HG03095 (cell line): Measurements from ENCODE around the gene OR2Y1.
"Not testable (repeated sequence)": the region's sequence is repeated elsewhere in the genome, so short reads cannot be mapped to it uniquely, and the experiment has no call there.

Source experiments
- ATAC-seq: cut with Tn5 transposase; IDR thresholded peaks from one replicate; pipeline ENCODE4 v1.9.1; 2021; ENCODE audit warnings: moderate library complexity; ENCODE audit not compliant: unreplicated experiment

OR2Y1 gene

DNA sequence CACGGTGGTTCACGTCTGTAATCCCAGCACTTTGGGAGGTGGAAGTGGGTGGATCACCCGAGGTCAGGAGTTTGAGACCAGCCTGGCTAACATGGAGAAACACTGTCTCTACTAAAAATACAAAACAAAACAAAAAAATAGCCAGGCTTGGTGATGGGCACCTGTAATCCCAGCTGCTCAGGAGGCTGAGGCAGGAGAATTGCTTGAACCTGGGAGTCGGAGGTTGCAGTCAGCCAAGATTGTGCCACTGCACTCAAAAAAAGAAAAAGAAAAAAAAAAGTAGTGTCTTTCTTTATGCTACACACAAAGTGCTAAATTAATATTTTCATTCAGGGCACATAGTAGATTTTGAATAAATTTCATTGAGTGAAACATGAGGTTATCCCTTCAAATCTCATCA, 1.1 kb upstream of the OR2Y1 start:
- not testable (repeated sequence) for ATAC-seq

DNA sequence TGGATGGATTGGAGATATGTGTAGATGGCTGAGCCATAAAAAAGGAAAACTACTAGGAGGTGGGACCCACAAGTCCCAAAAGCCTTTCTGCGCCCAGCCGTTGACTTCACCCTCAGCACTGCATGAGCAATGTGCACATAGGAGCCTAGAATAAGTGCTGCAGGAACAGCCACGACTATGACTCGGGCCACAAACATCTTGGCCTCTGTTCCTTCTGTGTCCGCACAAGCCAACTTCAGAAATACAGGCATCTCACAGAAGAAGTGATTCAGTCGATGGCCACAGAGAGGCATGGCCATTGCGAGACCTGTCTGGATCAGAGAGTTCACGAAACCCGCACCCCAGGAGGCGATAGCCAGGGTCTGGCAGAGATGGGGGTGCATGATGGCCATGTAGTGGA, 587 bp downstream of the OR2Y1 start:
- no peak for ATAC-seq

DNA sequence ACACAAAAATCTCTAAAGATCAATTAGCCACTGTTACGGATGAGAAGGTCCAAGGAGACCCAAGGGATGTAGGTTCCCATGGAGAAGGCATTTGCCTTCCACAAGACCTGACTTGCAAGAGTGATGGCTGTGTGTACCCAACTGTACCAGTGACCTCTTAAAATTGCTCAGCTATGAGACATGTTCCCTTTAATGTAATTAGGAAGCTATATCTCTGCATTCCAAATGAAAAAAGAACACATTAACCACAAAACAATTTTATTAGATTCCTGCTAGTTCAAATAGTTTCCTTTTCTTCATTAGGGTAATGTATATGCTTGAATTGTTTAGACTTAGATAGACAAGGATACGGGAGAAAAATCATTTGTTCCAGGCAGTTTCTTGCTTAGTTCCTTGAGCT, 3.3 kb downstream of the OR2Y1 start:
- ATAC-seq = no peak

DNA sequence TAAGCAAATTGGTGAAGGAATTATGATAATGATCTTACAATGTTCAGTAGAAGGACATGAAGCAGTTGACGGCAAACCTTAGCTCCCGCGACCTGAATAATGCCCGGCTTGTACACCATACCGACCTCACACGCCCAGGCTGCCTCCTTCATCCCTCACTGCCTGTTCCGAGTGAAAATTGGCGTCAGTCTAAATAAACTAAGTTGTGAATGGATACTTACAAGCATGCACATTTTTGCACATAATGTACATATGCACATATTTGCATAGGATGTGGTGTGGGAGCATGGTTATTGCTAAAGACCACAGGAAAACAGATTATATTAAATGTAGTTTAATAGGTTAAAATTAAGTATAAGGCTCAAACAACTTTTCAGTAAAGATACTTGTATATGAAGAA, 14.9 kb downstream of the OR2Y1 start:
- ATAC-seq = no peak

DNA sequence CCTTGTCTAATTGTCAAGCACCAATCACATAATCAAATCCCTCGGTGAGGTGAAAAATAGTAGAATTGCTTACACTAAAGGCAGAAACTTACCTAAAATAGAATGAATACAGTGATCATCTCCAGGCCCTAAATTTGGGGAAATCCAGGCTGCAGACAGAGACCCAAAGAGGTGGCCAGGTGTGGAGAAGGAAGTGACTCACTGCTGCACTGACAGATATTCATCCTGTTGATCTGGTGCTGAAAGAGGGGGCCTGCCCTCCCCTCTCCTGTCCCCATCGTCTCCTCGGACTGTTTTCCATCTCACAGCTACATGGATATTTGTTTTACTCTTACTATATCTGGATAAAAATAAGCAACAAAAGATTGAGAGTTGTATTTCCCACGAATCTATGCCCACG, 15.9 kb downstream of the OR2Y1 start:
- ATAC-seq = no peak

DNA sequence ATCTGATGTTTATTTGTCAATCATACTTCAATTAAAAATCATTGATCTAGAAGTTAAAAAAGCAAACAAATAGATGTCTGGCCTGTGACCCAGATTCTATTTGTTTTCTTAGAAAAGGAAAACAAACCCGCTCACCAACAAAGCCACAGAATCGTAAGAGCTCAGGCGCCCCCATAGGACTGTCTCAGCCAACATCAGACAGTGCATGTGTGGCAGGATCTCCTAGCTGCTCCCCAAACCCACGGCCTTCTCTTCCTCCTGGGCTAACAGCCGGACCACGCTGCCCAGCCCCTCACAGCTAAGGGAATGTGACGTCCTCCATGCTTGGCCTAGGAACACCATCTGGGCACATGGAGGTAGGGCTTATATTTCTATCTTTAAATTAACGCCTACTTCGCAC, 19.4 kb downstream of the OR2Y1 start:
- no peak for ATAC-seq

DNA sequence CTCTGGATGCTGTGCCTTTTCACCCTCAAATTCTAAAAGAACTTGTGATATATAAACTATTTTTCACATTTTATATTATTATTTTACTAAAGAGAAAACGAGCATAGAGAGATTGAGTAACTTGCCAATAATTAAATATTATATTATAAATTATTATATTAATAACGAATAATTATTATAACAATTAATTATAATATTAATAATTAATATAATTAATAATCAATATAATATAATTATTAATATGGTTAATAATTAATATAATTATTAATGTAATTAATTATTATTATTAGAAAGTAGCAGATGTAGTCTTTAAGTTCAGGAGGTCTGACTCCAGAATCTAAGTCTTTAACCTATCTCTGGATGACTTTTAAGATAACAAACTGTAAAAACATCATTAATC, 20.1 kb downstream of the OR2Y1 start:
- no peak for ATAC-seq

DNA sequence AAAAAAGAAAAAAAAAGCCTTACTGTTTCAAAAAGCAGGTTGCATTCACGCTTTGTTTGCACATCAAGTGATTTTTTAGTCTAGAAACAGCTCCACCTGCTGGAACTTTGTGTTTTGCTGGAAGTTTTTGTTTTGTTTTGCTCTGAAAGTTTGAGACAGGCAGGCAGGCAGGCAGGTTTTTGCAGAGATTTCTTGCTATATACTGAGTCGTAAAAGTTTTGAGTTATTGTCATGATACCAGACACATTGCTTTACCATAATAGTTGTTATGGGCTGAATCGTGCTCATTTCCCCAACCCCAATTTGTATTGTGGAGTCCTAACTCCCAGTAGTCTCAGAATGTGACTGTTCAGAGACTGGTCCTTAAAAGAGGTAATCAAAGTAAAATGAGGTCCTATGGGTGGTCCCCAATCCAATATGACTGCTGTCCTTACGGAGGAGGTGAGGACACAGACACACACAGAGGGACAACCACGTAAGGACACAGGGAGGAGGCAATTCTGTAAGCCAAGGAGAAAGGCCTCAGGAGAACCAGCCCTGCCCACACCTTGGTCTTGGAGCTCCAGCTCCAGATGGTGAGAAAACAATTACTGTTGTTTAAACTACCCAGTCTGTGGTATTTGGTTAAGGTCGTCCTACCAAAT, 20.9 kb downstream of the OR2Y1 start:
- no peak for ATAC-seq

DNA sequence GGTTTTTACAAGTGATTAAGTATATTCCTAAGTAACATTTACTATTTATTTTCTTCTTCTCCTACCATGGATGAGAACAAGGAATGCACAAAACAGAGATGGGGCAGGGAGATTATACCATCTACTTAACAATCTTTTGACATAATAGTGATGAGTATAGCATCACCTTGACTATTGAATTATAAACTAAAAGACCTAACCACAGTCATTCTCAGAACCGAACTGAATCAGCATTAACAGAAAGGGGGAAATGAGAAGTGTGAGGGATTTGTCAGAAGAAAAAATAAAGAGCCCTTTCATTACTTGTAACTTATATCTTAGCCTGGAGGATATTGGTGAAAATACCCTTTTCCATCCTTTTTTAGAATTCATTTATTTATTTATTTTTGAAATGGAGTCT, 21.9 kb downstream of the OR2Y1 start:
- no peak for ATAC-seq

DNA sequence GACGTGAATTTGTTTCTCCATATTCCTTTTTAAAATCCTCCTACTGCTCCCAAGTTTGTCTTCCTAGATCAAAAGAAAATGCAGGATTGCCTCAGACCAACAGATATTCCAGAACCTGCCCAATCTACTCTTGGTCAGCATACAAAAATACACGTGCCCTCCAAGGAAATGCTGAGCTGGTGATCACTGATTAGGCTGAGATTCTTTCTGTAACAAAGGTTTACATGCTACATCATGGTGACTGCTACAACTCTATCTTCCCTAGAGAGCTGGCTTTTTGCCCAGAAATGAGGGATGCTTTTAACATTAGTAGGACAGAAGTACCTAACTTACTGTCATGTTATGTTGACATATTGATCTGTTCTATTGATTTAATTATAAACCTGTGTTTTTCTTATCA, 35.5 kb downstream of the OR2Y1 start:
- ATAC-seq = no peak

DNA sequence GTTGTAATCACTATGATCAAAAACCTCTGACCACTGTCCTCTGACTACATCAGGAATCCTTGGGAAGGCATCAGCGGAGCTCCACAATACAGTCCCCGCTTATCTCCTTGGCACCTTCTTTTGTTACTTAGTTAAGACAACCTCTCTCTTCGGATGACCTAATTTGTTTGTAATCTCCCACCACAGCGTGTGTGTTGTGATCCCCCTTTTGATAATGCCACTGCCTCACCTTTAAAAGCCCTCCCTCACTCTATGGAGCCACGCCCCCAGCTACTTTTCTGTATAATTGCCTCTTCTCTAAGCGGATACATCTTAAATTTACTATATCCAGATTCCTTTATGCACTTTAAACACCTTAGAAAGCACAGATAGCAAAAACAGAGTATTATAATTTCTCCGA, 35.9 kb downstream of the OR2Y1 start:
- no peak for ATAC-seq

DNA sequence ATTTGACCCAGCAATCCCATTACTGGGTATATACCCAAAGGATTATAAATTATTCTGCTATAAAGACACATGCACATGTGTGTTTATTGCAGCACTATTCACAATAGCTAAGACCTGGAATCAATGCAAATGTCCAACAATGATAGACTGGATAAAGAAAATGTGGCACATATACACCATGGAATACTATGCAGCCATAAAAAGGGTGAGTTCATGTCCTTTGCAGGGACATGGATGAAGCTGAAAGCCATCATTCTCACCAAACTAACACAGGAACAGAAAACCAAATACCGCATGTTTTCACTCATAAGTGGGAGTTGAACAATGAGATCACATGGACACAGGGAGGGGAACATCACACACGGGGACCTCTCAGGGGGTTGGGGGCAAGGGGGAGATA, 36.5 kb downstream of the OR2Y1 start:
- not testable (repeated sequence) for ATAC-seq

DNA sequence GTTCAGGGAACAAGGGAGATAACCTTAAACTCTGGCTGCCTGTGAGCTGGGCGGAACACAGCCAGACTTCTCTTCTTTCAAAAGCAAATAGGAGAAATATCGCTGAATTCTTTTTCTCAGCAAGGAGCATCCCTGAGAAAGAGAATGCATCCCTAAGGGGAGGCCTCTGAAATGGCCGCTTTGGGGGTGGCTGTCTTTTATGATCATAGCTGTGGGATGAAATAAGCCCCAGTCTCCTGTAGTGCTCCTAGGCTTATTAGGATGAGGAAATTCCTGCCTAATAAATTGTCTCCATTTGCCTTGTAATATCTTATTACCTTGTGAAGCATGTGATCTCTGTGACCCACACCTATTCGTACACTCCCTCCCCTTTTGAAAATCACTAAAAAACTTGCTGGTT, 39.4 kb downstream of the OR2Y1 start:
- not testable (repeated sequence) for ATAC-seq

DNA sequence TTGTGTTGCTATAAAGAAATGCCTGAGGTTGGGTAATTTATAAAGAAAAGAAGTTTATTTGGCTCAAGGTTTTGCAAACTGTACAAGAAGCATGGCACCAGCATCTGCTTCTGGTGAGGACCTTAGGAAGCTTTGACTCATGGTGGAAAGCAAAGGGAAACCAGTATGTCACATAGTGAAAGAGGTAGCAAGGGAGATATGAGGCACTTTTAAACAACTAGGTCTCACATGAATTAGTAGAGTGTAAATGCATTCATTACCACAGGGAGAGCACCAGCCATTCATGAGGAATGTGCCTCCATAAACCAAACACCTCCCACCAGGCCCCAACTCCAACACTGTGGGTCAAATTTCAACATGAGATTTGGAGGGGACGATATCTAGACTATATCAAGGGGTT, 40.8 kb downstream of the OR2Y1 start:
- ATAC-seq = no peak

DNA sequence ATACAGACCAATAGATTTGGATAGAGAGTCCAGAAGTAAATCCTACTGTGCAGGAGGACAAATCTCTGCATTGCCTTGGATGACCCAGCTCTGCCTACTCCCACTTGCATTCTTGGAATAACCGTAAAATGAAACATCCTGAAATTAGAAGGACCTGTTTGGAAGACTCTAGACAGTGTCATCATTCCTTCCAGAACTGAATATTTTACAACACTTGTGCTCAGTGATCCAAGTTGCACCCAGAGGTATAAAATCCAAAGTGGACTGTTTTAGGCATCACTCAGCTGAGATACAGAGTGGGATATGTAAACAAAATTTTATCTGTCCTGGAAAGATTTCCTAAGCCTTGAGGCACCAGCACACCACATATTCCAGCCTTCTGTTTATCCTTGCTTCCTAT, 43.7 kb downstream of the OR2Y1 start:
- no peak for ATAC-seq

DNA sequence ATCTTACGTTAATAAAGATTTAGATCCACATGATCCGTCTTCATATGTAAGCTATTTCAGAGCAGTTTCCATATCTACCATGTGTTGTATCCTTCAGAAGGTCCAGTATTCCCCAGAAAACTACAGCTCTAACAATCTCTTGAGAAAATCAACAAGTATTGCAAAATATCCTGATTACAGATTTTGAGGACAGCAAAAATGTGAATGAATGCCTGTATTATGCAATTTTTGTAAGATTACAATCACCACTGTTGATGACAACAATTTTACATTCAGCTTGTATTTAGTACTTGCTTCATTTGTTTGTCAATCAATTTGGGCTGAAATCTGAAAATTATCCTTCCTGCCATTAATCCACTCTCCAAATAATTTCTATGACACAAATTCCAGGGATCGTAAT, 47.4 kb downstream of the OR2Y1 start:
- no peak for ATAC-seq

DNA sequence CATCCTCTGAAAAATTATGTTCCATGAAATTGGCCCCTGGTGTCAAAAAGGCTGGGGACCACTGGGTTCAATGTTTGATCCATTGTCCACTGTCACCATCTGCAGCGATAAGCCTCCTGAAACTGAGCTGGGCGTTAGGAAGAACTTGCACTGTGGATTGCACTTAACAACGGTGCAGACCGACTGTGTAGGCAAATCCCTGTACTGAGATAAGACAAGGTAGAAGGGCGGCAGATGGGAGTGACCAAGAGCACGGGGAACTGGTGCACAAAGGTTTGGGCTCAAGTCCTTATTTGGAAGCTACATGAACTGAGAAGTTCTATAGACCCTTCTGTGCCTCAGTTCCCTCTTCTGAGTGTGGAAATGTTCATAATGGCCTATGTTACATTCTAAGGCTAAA, 48.8 kb downstream of the OR2Y1 start:
- ATAC-seq = no peak

DNA sequence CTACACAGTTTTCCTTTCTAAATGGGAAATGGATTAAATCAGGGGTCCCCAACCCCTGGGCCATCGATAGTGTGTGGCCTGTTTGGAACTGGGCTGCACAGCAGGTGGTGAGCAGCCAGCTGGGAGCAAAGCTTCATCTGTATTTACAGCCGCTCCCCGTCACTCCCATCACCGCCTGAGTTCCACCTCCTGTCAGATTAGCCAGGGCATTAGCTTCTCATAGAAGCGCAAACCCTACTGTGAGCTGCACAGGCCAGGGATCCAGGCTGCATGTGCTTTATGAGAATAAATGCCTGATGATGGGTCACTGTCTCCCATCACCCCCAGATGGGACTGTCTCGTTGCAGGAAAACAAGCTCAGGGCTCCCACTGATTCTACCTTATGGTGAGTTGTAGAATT, 49.3 kb downstream of the OR2Y1 start:
- ATAC-seq = no peak

DNA sequence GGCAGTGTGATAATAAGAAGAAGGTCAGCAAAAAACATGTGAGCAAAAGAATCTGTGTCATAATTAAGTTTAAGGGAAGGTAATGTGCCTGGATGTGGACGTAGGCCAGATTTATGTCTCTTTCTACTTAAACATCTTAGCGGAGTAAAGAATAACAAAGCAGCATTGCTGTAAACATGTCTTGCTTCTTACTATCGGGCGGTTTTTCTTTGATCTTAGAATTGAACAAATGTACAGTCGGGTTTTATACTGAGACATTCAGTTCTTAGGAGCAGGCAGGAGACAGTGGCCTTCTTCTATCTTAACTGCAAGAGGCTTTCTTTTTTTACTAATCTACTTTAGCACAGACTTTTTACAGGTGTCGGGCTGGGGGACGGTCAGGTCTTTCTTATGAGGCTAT, 50.1 kb downstream of the OR2Y1 start:
- no peak for ATAC-seq
